Breast epithelium (tissue), 3 donors: ENCODE measurements around the gene TRIM25.

Experiments
- POLR2A ChIP-seq: fragments of 450-650 bp; IDR thresholded peaks from one replicate; pipeline ENCODE4 v1.6.1; 2016; ENCODE audit warnings: antibody characterized with exemption, mild to moderate bottlenecking, moderate library complexity
- TF ChIP-seq, protein P1 (sequence below), 3 donors: fragments of 450-650 bp; IDR thresholded peaks; one replicate each; pipeline ENCODE4 v1.5.1; 2016 to 2017; ENCODE audit warnings: antibody characterized with exemption in 3 of 3, mild to moderate bottlenecking in 3 of 3, moderate library complexity in 3 of 3

DNA sequence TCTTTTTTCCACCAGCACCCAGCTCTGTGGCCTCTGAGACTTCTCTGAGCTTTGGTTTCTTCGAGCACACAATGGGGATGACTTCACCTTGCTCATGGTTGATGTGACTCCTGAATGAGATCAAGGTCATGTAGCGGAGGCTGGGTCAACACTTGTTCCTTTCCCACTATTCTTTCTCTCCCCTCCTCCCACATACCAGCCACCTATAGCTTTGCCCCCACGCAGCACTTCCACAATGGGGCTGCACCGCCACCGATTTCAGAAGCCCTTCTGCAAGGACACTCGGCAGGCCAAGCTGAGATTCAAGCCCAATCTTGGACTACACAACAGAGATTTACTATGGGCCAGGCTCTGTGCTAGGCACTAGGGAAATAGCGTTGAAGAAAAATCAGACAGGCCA lies 14.4 kb downstream of the TRIM25 start:
- TF ChIP-seq, protein P1, sequence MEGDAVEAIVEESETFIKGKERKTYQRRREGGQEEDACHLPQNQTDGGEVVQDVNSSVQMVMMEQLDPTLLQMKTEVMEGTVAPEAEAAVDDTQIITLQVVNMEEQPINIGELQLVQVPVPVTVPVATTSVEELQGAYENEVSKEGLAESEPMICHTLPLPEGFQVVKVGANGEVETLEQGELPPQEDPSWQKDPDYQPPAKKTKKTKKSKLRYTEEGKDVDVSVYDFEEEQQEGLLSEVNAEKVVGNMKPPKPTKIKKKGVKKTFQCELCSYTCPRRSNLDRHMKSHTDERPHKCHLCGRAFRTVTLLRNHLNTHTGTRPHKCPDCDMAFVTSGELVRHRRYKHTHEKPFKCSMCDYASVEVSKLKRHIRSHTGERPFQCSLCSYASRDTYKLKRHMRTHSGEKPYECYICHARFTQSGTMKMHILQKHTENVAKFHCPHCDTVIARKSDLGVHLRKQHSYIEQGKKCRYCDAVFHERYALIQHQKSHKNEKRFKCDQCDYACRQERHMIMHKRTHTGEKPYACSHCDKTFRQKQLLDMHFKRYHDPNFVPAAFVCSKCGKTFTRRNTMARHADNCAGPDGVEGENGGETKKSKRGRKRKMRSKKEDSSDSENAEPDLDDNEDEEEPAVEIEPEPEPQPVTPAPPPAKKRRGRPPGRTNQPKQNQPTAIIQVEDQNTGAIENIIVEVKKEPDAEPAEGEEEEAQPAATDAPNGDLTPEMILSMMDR (IDR thresholded peaks at IDR 0.05), result no peak
- TF ChIP-seq POLR2A, result no peak
